ENCODE data around the gene SST. TPM values are rescaled to one million over a fixed set of nuclear protein-coding genes. Genes with fewer than 3 reads are reported as not detected.

SST gene
- total and polyA plus RNA-seq, 2 of the 4 experiments (the other 2 are of a cell fraction), result not detected

DNA sequence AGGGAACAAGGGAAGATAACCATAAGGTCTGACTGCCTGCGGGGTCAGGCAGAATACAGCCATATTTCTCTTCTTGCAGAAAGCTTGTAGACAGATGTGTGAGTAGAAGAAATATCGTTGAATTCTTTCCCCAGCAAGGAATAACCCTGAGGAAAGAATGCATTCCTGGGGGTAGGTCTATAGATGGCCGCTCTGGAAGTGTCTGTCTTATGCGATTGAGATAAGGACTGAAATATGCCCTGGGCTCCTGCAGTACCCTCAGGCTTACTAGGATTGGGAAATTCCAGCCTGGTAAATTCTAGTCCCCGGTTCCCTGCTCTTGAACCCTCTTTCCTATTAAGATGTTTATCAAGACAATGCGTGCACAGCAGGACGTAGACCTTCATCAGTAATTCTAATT, 15.8 kb upstream of the SST start:
- DNase-seq (no peak), ATAC-seq (ENCODE audit: low read depth) (no peak)
- Histone ChIP-seq H3K4ac (ENCODE audit: low read depth, low read length) (no peak overlapping the region), H3K9ac (ENCODE audit: low read depth, low read length) (no peak overlapping the region), H3K4me2 (ENCODE audit: low read depth, low read length) (no peak overlapping the region), H3K9me1 (ENCODE audit: insufficient read depth, low read length) (no peaks in the 10 kb centered on the region), H4K20me1 (ENCODE audit: insufficient read depth, low read length) (no peaks in the 10 kb centered on the region), H2BK20ac (ENCODE audit: low read depth, low read length) (no peak overlapping the region), H3K79me1 (ENCODE audit: low read depth in 1 of 2, low read length in 2 of 2) (no peaks in the 10 kb centered on the region), H3K14ac (replicated peaks; ENCODE audit: low read depth, low read length) (no peak overlapping the region), H3K18ac (ENCODE audit: low read depth, low read length) (no peak overlapping the region), H3K9me3 (ENCODE audit: control insufficient read depth, insufficient read depth, low read length) (peaks cover 7% of the 10 kb centered on the region; the same call in 1 of the 2 replicates), H3K4me3 (ENCODE audit: insufficient read depth, low read depth, low read length) (no peak overlapping the region), H2AK5ac (ENCODE audit: low read depth, low read length) (no peak overlapping the region), H3K27me3 (ENCODE audit: control insufficient read depth, insufficient read depth, low read length) (peaks cover 16% of the 10 kb centered on the region), H4K5ac (ENCODE audit: low read depth, low read length) (no peak overlapping the region), H4K91ac (ENCODE audit: insufficient read depth, low read depth, low read length) (no peak overlapping the region), H3K27ac (ENCODE audit: insufficient read depth, low read length) (no peak overlapping the region), H2AK9ac (replicated peaks; ENCODE audit: low read depth, low read length, poor library complexity) (no peak overlapping the region), H2BK5ac (ENCODE audit: low read depth, low read length, poor library complexity, severe bottlenecking) (no peak overlapping the region), H2AFZ (replicated peaks; ENCODE audit: low read length, poor library complexity) (no peak overlapping the region), H3K4me1 (ENCODE audit: control insufficient read depth, insufficient read depth, low read length) (no peaks in the 10 kb centered on the region), H3K56ac (ENCODE audit: extremely low read depth, insufficient read depth, low read length) (no peak overlapping the region), H3K23ac (ENCODE audit: low read depth, low read length) (no peak overlapping the region), H3K36me3 (ENCODE audit: control insufficient read depth, insufficient read depth, low read length) (no peaks in the 10 kb centered on the region), H2BK120ac (ENCODE audit: low read depth, low read length) (no peak overlapping the region), H4K8ac (ENCODE audit: low read depth in 2 of 2, low read length in 2 of 2) (no peak overlapping the region), H2BK15ac (ENCODE audit: low read depth, low read length) (no peak overlapping the region)
- no TSS peak for BruUV-seq (replicated peaks)
- dilution Hi-C loops (cut with HindIII; ENCODE audit: low sequenced_read_pairs, unreplicated experiment), result loop anchor here (25.0 kb wide), 2 partner anchors 374 to 474 kb away; no protein-coding TSS in a partner anchor
- TF ChIP-seq SMC3 (IDR thresholded peaks at IDR 0.05; ENCODE audit: low read depth, low read length) (no peak), CEBPB (IDR thresholded peaks at IDR 0.05; ENCODE audit: low read depth, low read length) (no peak), FOS (IDR thresholded peaks at IDR 0.05; ENCODE audit: low read depth, low read length) (no peak), RFX5 (IDR thresholded peaks at IDR 0.05; ENCODE audit: low read depth, low read length) (no peak)
- TF ChIP-seq, protein P1, sequence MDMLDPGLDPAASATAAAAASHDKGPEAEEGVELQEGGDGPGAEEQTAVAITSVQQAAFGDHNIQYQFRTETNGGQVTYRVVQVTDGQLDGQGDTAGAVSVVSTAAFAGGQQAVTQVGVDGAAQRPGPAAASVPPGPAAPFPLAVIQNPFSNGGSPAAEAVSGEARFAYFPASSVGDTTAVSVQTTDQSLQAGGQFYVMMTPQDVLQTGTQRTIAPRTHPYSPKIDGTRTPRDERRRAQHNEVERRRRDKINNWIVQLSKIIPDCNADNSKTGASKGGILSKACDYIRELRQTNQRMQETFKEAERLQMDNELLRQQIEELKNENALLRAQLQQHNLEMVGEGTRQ (IDR thresholded peaks at IDR 0.05; ENCODE audit: low read depth, low read length), result no peak
- in situ Hi-C loops (cut with MboI; ENCODE audit: low sequenced_read_pairs), result no loop called here
- intact Hi-C loops (cut with micrococcal nuclease), result no loop called here
- CTCF ChIA-PET, result interaction anchor here (2.8 kb wide), 1 partner anchor 367 kb away, joined by 18 read pairs; no protein-coding TSS in a partner anchor
- POLR2A ChIA-PET (ENCODE audit: unreplicated experiment), result no interaction called here
- 100% methylated on average over 2 of the region's 7 CpGs; no CpG with 5 or more reads in 1 of the 2 experiments for WGBS, 2 experiments (ENCODE audit: extremely low coverage in 2 of 2, insufficient read length in 1 of 2)

All from IMR-90 (cell line).